Measurements from ENCODE around the gene ZBTB34.

Gene ZBTB34

DNA sequence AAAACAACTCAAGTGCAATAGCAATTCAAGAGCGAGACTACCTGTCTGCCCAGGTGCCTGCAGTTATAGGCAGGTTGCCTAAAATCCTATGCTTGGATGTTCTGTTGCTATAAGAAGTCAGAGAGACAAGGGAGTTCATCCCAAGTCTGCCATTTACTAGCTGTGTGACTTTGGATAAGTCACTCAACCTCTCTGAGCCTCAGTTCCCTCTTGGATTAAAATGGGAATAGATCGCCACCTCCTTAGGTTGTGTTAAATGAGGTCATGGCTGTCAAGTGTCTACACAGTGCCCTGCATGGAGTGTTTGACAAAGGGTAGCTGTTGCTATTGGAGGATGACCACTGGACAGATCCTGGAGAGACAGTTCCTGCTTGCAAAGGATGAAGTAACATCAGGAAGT lies 1.3 kb upstream of the ZBTB34 start:
- TF ChIP-seq, protein P1, sequence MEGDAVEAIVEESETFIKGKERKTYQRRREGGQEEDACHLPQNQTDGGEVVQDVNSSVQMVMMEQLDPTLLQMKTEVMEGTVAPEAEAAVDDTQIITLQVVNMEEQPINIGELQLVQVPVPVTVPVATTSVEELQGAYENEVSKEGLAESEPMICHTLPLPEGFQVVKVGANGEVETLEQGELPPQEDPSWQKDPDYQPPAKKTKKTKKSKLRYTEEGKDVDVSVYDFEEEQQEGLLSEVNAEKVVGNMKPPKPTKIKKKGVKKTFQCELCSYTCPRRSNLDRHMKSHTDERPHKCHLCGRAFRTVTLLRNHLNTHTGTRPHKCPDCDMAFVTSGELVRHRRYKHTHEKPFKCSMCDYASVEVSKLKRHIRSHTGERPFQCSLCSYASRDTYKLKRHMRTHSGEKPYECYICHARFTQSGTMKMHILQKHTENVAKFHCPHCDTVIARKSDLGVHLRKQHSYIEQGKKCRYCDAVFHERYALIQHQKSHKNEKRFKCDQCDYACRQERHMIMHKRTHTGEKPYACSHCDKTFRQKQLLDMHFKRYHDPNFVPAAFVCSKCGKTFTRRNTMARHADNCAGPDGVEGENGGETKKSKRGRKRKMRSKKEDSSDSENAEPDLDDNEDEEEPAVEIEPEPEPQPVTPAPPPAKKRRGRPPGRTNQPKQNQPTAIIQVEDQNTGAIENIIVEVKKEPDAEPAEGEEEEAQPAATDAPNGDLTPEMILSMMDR (IDR thresholded peaks at IDR 0.05) = no peak

DNA sequence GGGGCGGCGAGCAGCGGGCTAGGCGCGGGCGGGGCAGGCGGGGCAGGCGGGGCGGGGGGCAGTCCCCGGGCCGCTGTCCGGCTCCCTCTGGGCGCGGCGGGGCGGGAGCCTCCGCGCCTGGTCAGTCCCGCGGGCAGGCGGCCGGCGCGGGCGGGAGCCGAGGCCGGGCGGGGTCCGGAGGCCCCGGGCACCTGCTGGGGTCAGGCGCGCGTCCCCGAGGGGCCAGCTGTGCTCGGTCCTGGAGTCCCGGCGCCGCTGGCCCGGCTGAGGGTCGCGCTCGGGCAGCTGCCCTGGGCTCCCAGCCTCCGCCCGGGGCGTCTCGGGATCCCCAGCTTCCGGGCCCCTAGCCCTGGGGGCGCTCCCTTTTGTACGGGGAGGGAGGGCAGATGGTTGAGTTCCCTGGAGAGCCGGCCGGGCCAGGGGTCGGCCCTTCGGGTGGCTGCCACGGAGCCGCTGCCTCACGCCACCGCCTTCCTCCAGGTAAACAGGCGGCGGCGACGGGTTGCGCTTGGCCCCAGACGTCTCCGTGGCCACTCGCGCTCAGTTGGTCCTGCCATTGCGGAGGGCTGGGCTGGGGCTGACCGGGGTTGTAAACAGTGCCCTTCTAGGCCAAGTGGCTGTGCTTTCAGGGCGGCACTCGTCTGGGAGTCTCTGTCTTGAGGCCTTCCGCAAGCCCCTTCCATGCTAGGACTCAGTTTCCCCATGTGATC lies 473 bp downstream of the ZBTB34 start:
- TF ChIP-seq, protein P1 (IDR thresholded peaks at IDR 0.05) = no peak

DNA sequence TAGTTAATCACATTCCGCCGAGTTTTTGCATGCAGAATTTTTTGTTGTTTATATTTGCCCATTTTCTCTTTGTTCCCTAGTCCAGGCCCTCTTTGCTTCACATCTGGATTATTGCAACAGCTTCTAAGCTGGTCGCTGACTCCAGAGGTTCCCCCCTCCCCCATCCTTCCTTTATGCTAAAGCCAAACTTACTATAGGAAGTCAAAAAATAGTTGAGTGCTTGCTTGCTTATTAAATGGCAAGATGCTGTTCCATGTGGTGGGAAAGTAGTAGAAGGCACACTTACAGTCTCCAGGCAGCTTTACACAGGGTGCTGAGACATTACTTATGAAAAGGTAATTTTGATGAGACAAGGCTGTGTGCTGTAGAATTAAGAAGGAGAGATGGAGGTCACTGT lies 1.3 kb downstream of the ZBTB34 start:
- TF ChIP-seq, protein P1 (IDR thresholded peaks at IDR 0.05) = no peak

DNA sequence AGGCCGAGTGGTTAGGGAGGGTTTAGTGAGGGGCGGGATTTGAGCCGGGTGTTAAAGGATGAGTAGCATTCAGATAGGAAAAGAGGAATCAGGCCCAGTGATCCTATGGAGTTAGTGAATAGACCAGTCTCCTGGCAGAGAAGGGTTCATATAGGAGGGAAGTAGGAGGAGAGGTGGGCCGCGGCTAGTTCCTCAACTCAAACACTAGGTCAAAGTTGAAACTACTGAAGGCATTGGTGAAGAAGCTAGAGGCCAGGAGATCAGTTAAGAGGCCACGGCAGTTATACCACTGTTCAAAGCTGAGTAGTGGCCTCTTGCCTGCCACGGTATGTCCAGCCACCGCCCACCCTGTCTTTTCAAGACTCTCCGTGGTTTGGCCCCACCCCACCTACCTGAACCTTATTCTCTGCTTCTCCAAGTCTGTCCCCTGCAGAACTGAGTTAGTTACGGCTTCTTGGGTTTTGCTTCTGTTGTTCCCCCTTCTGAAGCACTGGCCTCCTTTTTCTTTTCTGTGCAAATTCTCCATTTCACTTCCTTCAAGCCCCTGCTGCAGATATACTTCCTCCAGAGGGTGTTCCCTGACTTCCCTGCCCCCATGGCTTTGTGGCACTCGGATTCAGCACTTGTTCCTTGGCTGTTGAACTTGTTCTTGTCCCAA lies 1.8 kb downstream of the ZBTB34 start:
- TF ChIP-seq, protein P1 (IDR thresholded peaks at IDR 0.05) = no peak

DNA sequence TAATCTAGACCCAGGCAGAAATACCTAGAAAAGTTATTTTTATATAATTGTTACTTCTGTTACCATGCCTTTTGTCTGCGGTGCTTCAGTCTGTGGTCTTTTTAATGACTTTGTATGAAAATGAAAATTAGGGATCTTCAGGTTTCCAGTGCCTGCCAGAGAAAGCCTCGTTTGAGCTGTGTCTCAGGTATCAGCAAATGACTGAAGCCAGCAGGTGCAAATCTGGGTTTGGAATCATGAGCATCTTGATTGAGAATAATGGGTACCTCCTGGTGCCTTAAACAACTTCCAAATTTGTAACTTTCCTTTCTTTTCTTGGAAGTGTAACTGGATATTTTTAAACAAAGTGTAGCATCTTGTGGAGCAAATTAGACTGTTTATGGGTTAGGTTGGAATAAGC lies 4.3 kb downstream of the ZBTB34 start:
- TF ChIP-seq, protein P1 (IDR thresholded peaks at IDR 0.05) = no peak

DNA sequence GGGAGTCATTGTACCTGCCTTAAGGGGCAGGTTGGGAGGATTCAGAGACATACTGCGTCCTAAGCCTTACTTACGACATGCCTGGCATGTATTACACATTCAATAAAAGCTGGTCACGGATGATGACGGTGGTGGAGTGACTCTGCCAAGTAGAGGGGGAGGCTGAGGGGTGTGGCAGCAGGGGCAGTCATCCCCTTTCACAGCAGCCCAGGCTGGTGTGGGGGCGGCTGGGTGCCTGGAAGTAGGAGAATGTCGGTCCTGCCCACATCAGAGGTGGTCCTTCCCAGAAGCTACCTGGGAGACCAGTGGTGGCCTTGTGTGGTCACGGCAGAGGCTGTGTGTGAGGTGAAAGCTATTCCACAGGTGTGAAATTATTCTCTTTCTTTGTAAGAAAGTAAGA lies 8.9 kb downstream of the ZBTB34 start:
- TF ChIP-seq, protein P1 (IDR thresholded peaks at IDR 0.05) = no peak

DNA sequence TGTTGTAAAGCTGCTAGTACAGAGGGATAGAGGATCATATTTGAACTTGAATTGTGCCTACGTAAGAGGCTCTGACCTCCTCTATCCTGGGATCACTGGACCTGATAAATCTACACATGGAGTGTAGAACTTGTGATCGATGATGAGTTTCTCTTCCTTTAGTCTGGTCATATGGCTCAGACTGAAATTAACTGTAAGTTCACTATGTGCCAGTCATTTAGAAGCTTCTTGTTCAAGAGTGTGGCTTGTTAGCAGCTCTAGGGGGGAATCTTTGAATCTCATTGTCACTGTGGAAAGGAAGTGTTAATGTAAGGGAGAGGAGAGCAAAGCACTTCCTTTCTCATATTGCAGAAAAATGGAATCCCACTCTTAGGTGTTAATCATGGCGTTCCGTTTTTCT lies 12.1 kb downstream of the ZBTB34 start:
- TF ChIP-seq, protein P1 (IDR thresholded peaks at IDR 0.05) = no peak
